WERI-Rb-1 (cell line): ENCODE data around the gene VTI1A.

Experiments used
- DNase-seq: peaks from one replicate; pipeline ENCODE4 v3.0.0-alpha.2; 2020
- H3K27ac ChIP-seq: fragments of 250-450 bp; sonication (Bioruptor Pico); 2 replicates; pipeline ENCODE4 v1.5.1; 2020; ENCODE audit warnings: mild to moderate bottlenecking, moderate library complexity
- H3K27me3 ChIP-seq: fragments of 250-450 bp; sonication (Bioruptor Pico); 2 replicates; pipeline ENCODE4 v1.5.1; 2021; ENCODE audit warnings: mild to moderate bottlenecking, low read depth, moderate library complexity; ENCODE audit not compliant: insufficient read depth, severe bottlenecking
- H3K36me3 ChIP-seq: fragments of 250-450 bp; sonication (Bioruptor Pico); 2 replicates; pipeline ENCODE4 v1.5.1; 2020; ENCODE audit warnings: mild to moderate bottlenecking, moderate library complexity
- H3K4me3 ChIP-seq: 2 replicates; pipeline ENCODE4 v1.5.1; 2011; ENCODE audit warnings: low read depth, mild to moderate bottlenecking, control low read depth, low read length
- H3K9me3 ChIP-seq: fragments of 250-450 bp; sonication (Bioruptor Pico); 2 replicates; pipeline ENCODE4 v1.5.1; 2021; ENCODE audit warnings: mild to moderate bottlenecking, moderate library complexity; ENCODE audit not compliant: severe bottlenecking
- CTCF ChIP-seq: IDR thresholded peaks from 2 replicates; pipeline ENCODE4 v1.5.1; 2011; ENCODE audit warnings: low read depth, mild to moderate bottlenecking, control low read depth, inconsistent platforms, low read length

Gene VTI1A

DNA sequence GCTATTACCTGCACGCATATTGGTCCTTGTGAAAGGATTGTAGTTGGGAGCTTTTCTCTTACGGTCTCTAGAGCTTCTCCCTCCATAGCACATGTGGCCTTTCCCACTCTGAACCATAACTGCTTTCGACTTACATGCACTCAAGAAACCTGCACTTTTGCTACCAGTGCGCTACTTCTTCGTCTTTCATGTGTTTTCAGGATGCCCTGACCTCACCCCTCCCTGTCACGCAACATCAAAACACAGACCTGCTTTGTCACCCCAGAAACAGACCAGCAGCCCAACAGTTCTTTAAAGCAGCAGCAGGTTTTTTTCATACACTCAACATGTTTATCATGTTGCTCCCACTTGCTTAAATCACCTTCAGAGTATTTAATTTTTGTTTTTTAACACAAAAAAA is 259.6 kb downstream of the VTI1A start:
- H3K9me3 ChIP-seq = no peaks in the 10 kb centered on the region
- TF ChIP-seq CTCF = no peak
- H3K36me3 ChIP-seq = no peaks in the 10 kb centered on the region
- no peak for DNase-seq
- H3K27ac ChIP-seq = no peak overlapping the region
- H3K27me3 ChIP-seq = no peaks in the 10 kb centered on the region
- H3K4me3 ChIP-seq = no peak overlapping the region

DNA sequence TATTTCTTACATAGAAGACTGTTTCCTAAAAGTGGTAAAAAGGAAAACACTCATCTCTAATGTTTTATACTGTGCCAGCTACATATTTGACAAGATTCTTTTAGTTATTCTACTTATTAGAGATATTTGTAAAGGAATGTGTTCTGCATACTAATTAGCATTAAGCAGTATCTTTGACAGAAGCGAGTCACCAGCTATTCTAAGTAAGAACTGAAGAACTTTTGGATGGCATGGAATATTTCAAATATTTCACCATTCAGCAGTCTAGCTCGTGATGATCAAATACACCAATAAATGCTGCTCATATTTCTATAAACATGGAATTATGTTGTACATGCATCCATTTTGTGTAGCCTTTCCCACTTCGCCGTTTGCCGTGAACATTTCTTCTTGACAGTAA is 261.4 kb downstream of the VTI1A start:
- no peaks in the 10 kb centered on the region for H3K36me3 ChIP-seq

DNA sequence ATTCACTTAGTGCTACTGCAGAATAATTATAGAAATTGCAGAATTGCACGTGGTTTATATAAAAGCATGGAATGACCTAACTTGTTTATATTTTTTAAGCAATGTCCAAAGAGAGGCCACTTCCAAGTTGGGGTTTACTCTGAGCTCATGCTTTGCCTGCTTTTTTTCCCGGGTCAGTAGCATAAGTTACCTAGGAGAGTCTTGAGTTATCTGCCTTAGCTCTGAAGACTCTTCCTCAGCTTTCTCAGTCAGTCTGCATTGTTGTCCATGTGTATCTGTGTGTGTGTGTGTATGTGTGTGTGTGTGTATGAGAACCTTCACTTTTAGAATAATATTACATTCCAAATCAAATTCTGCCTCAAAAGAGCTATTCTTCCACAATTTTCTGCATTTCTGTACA is 263.5 kb downstream of the VTI1A start:
- no peak overlapping the region for H3K4me3 ChIP-seq
- H3K27ac ChIP-seq = no peak overlapping the region
- no peaks in the 10 kb centered on the region for H3K27me3 ChIP-seq
- TF ChIP-seq CTCF = no peak
- H3K9me3 ChIP-seq = no peaks in the 10 kb centered on the region
- H3K36me3 ChIP-seq = no peaks in the 10 kb centered on the region
- DNase-seq = no peak

More for the DNA sequence above, 261.4 kb downstream of the VTI1A start:
- no peak overlapping the region for H3K27ac ChIP-seq
- H3K27me3 ChIP-seq = no peaks in the 10 kb centered on the region
- H3K4me3 ChIP-seq = no peak overlapping the region
- no peak for TF ChIP-seq CTCF
- no peak for DNase-seq
- H3K9me3 ChIP-seq = no peaks in the 10 kb centered on the region

GRCh38 chr10:112711366-112711765 is 264.4 kb downstream of the VTI1A start:
- H3K4me3 ChIP-seq = no peak overlapping the region
- H3K9me3 ChIP-seq = no peaks in the 10 kb centered on the region
- no peak overlapping the region for H3K27ac ChIP-seq
- no peaks in the 10 kb centered on the region for H3K36me3 ChIP-seq
- no peak for DNase-seq
- H3K27me3 ChIP-seq = no peaks in the 10 kb centered on the region
- no peak for TF ChIP-seq CTCF

DNA sequence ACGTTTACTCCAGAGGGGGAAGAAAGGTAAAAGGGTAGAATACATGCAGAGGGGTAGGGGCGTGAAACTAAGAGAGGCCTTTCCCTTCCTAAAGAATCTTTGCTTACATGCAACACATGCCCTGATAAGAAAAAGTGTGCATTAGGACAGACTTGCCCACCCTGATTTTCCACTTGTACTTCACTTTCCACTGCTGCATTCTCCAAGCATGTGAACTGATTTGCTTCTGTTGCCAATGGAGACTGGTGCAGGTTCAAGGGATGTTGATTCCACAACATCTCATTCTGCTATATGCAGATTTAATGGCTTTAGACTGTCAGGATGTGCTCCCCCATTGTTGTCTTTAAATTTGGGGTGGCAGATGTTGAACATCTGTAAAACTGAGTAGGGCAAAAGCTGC is 265.5 kb downstream of the VTI1A start:
- no peaks in the 10 kb centered on the region for H3K36me3 ChIP-seq
- H3K27ac ChIP-seq = no peak overlapping the region
- no peaks in the 10 kb centered on the region for H3K27me3 ChIP-seq
- no peak for TF ChIP-seq CTCF
- no peak overlapping the region for H3K4me3 ChIP-seq
- no peaks in the 10 kb centered on the region for H3K9me3 ChIP-seq
- DNase-seq = no peak

DNA sequence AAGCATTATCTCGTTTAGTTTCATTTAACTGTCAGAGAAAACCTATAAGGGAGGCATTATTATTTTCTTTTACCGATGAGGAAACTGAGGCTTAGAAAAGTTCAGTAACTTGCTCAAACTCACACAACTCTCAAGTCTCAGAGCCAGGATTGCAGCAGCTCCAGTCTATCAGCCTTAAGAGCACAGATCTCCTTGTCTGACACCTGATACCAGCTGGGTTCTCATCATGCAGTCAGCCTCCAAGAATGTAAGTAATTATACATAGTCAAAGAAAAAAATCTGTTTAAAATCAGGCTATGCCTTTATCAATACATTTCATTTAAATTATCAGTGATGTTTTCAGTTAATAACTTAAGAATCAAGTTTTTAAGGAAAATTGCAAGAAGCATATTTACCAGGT is 266.4 kb downstream of the VTI1A start:
- Histone ChIP-seq H3K36me3 (no peaks in the 10 kb centered on the region), H3K27ac (no peak overlapping the region), H3K4me3 (no peak overlapping the region), H3K9me3 (no peaks in the 10 kb centered on the region), H3K27me3 (no peaks in the 10 kb centered on the region)
- TF ChIP-seq CTCF = no peak
- no peak for DNase-seq
